IPS-18a (cell line): ENCODE measurements around the gene SRPK3.

Experiments
- H3K27ac ChIP-seq: one replicate; pipeline ENCODE4 v1.5.1; 2013; ENCODE audit warnings: low read length
- H3K27me3 ChIP-seq: one replicate; pipeline ENCODE4 v1.6.1; 2013; ENCODE audit warnings: mild to moderate bottlenecking, low read length; ENCODE audit not compliant: control insufficient read depth, insufficient read depth
- H3K36me3 ChIP-seq: one replicate; pipeline ENCODE4 v1.6.1; 2013; ENCODE audit warnings: low read depth, low read length; ENCODE audit not compliant: control insufficient read depth
- H3K4me1 ChIP-seq: one replicate; pipeline ENCODE4 v1.6.1; 2013; ENCODE audit warnings: low read depth, low read length; ENCODE audit not compliant: control insufficient read depth
- H3K4me3 ChIP-seq: one replicate; pipeline ENCODE4 v1.5.1; 2013; ENCODE audit warnings: low read length
- H3K9ac ChIP-seq: one replicate; pipeline ENCODE4 v1.6.1; 2013; ENCODE audit warnings: mild to moderate bottlenecking, low read length, moderate library complexity
- H3K9me3 ChIP-seq: one replicate; pipeline ENCODE4 v1.6.1; 2013; ENCODE audit warnings: low read depth, low read length; ENCODE audit not compliant: control insufficient read depth

The SRPK3 gene

GRCh38 chrX:153750127-153750774 is 30.6 kb upstream of the SRPK3 start:
- H3K4me1 ChIP-seq, result no peaks in the 10 kb centered on the region
- no peak overlapping the region for H3K27ac ChIP-seq
- no peak overlapping the region for H3K4me3 ChIP-seq
- peaks cover 5% of the 10 kb centered on the region for H3K9me3 ChIP-seq
- H3K9ac ChIP-seq, result no peak overlapping the region
- no peaks in the 10 kb centered on the region for H3K36me3 ChIP-seq
- no peaks in the 10 kb centered on the region for H3K27me3 ChIP-seq

GRCh38 chrX:153755136-153755535 is 25.7 kb upstream of the SRPK3 start:
- no peak overlapping the region for H3K4me3 ChIP-seq
- H3K27me3 ChIP-seq, result no peaks in the 10 kb centered on the region
- H3K36me3 ChIP-seq, result no peaks in the 10 kb centered on the region
- peaks cover 15% of the 10 kb centered on the region for H3K9me3 ChIP-seq
- H3K9ac ChIP-seq, result no peak overlapping the region
- no peak overlapping the region for H3K27ac ChIP-seq
- H3K4me1 ChIP-seq, result no peaks in the 10 kb centered on the region

- H3K9me3 ChIP-seq, result peaks cover 3% of the 10 kb centered on the region
- H3K9ac ChIP-seq, result no peak overlapping the region
- H3K27me3 ChIP-seq, result no peaks in the 10 kb centered on the region
- H3K4me3 ChIP-seq, result no peak overlapping the region
- no peaks in the 10 kb centered on the region for H3K36me3 ChIP-seq
- no peaks in the 10 kb centered on the region for H3K4me1 ChIP-seq
- no peak overlapping the region for H3K27ac ChIP-seq
Measured at GRCh38 chrX:153761863-153762262, 19.0 kb upstream of the SRPK3 start.

DNA sequence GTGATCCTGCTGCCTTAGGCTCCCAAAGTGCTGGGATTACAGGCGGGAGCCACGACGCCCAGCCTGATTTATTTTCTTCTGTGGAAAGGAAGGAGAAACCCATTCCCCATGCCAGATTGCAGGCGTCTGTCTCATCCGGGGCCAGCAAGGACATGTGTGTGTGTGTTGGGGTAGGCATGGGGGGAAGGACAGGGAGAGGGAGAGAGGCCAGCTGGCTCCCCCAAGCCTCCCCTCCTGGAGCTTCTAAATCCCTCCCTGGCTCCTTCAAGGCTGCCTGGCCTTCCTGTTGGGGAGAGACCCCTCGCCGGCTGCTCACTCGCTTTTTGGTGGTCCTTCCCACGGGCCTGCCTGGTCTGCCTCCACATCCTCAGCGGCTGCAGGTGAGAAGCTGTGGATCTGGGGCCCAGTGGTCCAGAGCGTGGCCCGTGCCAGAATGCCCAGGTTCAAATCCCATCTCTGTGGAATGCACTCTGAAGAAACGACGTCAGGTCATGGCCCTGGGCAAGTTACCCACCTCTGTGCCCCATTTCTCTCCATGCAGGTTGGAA is 18.1 kb upstream of the SRPK3 start:
- no peaks in the 10 kb centered on the region for H3K4me1 ChIP-seq
- no peak overlapping the region for H3K4me3 ChIP-seq
- H3K27me3 ChIP-seq, result no peaks in the 10 kb centered on the region
- H3K9me3 ChIP-seq, result no peaks in the 10 kb centered on the region
- H3K36me3 ChIP-seq, result no peaks in the 10 kb centered on the region
- H3K27ac ChIP-seq, result no peak overlapping the region
- no peak overlapping the region for H3K9ac ChIP-seq

DNA sequence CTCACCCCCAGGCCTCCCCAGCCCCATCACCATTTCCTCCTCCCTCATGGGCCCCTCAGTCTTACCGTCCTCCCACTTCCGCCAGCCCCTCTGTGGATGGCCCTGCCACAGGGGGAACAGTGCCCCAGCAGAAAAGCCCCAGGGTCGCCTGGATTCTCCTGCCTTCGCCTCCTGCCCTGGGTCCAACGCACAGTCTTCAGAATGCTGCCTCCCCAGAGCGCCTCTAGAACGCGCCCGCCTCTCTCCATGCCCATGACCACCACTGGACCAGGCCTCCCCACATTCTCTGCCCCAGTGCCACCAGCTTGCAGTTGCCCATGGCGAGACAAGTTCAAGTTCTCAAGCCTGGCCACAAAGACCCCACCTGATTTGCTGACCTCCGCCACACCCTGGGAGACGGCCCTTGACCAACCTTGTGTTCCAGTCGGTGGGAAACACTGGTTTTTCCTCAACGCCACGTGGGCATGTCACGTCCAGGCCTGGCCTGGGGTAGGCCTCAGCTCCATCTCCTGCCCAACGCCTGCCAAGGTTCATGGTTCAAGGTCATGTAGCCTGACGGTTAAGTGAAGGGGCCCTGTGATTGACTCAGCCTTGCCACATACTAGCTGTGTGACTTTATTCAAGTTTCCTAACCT is 17.4 kb upstream of the SRPK3 start:
- H3K27me3 ChIP-seq, result no peaks in the 10 kb centered on the region
- no peaks in the 10 kb centered on the region for H3K36me3 ChIP-seq
- H3K9me3 ChIP-seq, result no peaks in the 10 kb centered on the region
- no peak overlapping the region for H3K4me3 ChIP-seq
- H3K4me1 ChIP-seq, result no peaks in the 10 kb centered on the region
- H3K27ac ChIP-seq, result no peak overlapping the region
- no peak overlapping the region for H3K9ac ChIP-seq

DNA sequence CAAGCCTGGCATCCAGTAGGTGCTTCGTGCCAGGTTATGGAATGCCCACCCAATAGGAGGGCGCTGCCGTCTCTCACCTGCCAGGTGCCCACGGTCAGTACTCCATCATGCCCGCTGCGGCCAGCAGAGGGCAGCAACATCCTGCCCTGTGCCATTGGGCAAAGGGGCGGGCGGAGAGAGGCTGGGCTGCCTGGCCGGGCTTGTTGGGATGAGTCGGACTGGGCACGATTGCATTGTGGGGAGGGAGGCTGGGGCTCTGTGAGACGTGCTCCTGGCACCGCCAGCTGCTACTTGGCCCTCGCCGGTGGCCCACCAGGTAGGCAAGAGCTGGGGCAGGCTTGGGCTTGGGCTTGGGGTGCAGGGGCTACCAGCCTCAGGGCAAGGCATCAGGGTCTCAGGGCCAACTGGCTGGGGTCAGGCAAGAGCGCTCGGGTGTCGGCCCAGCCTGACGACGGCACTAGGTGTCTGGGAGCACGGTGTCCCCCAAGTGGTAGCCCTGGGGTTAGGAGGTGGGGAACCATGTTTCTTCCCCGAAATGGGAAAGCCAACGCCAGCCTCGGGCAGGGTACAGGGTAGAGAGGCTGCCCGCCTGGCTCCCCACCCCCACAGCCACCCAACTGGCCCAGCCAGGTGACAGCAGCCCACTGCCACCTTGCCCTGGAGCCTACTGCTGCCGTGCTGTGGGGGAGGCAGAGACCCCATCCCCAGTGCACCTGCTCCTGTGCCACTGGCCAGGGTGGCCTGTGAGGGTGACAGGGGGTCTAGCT is 16.7 kb upstream of the SRPK3 start, which contains the start of gene PLXNB3:
TSS of gene PLXNB3 (plus strand) at position 261 of the 767 bp plus-strand sequence. CDS start 1,287 bp downstream, outside the sequence.
- no peak within 1 kb of the TSS for H3K9ac ChIP-seq
- H3K4me3 ChIP-seq, result no peak within 1 kb of the TSS
- H3K4me1 ChIP-seq, result no peaks in the 10 kb centered on the region
- no peaks in the 10 kb centered on the region for H3K36me3 ChIP-seq
- no peaks in the 10 kb centered on the region for H3K9me3 ChIP-seq
- no peak within 1 kb of the TSS for H3K27ac ChIP-seq
- no peaks in the 10 kb centered on the region for H3K27me3 ChIP-seq

- H3K36me3 ChIP-seq, result no peaks in the 10 kb centered on the region
- H3K4me1 ChIP-seq, result no peaks in the 10 kb centered on the region
- H3K9me3 ChIP-seq, result no peaks in the 10 kb centered on the region
- no peak overlapping the region for H3K9ac ChIP-seq
- no peak overlapping the region for H3K27ac ChIP-seq
- no peaks in the 10 kb centered on the region for H3K27me3 ChIP-seq
- no peak overlapping the region for H3K4me3 ChIP-seq
Measured at GRCh38 chrX:153764786-153765137, 16.1 kb upstream of the SRPK3 start.

- Histone ChIP-seq H3K27ac (no peak overlapping the region), H3K36me3 (no peaks in the 10 kb centered on the region), H3K9ac (no peak overlapping the region), H3K4me3 (no peak overlapping the region), H3K27me3 (no peaks in the 10 kb centered on the region), H3K4me1 (no peaks in the 10 kb centered on the region), H3K9me3 (no peaks in the 10 kb centered on the region)
Measured at GRCh38 chrX:153765138-153766079, 15.4 kb upstream of the SRPK3 start.

DNA sequence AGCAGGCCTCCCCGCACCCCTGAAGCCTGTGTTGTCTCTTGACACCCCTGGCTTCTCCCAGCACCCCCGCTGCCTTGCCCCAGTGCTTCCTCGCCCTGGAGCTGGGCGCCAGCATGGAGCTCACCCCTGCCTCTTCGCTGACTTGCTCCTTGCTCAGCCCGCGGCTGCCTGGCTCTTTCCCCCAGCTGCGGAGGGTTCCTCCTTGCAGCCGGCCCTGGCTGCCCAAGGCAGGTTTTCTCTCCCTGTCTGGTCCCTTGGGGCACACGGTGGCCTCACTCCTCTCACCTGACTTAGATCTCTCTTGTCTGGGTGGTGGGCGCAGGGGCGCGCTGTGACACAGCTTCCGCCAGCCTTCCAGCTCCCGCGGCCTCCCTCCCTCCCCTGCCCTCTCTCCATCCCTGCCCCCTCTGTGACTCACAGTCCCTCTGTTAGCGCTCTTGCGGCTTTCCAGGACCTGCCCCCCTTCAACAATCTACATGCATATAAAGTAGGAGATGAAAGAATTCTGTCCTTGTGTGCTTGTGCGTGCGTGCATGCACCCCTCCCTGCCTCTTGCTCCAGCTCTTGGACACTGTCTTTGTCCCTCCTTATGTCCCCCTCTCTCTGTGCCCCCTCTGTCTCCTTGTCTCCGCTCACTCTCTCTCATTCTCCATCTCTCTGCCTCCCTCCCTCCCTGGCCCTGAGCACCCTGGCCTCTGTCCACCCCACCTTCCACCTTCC is 14.6 kb upstream of the SRPK3 start:
- Histone ChIP-seq H3K9ac (no peak overlapping the region), H3K36me3 (no peaks in the 10 kb centered on the region), H3K4me1 (no peaks in the 10 kb centered on the region), H3K4me3 (no peak overlapping the region), H3K9me3 (no peaks in the 10 kb centered on the region), H3K27me3 (no peaks in the 10 kb centered on the region), H3K27ac (no peak overlapping the region)

- H3K27me3 ChIP-seq, result no peaks in the 10 kb centered on the region
- H3K27ac ChIP-seq, result no peak overlapping the region
- H3K36me3 ChIP-seq, result no peaks in the 10 kb centered on the region
- no peaks in the 10 kb centered on the region for H3K4me1 ChIP-seq
- no peaks in the 10 kb centered on the region for H3K9me3 ChIP-seq
- no peak overlapping the region for H3K9ac ChIP-seq
- H3K4me3 ChIP-seq, result no peak overlapping the region
Measured at GRCh38 chrX:153766871-153767673, 13.8 kb upstream of the SRPK3 start.
